OCI-LY7 (cell line): ENCODE data around the gene RSAD1. TPM values are rescaled to one million over a fixed set of nuclear protein-coding genes. Genes with fewer than 3 reads are reported as not detected.

Experiments
- BruUV-seq: library from RNA; stranded (reverse); fragments of 400-500 nt; replicated peaks from 2 replicates; lab custom pipeline; 2021; lab: Mats Ljungman, UMichigan
- CTCF ChIA-PET: fragments of 300-600 bp; sonication (Branson Sonifier 250); formaldehyde crosslinking; loops from one replicate; lab custom pipeline; 2022; ENCODE audit warnings: antibody characterized with exemption; ENCODE audit not compliant: unreplicated experiment; lab: Charles Lee
- POLR2A ChIA-PET: fragments of 300-600 bp; sonication (Branson Sonifier 250); formaldehyde crosslinking; loops from one replicate; lab custom pipeline; 2022; ENCODE audit warnings: antibody characterized with exemption; lab: Charles Lee
- DNase-seq: peaks from one replicate; pipeline ENCODE4 v3.0.0-alpha.2; 2015; ENCODE audit warnings: low spot score
- H2AFZ ChIP-seq: fragments of 200-600 bp; sonication (generic), shearing (Covaris generic); 2 replicates; pipeline ENCODE4 v1.6.1; 2014; ENCODE audit warnings: mild to moderate bottlenecking, antibody characterized with exemption, low read length, moderate library complexity
- H3K27ac ChIP-seq: fragments of 200-600 bp; sonication (generic); 2 replicates; pipeline ENCODE4 v1.5.1; 2014; ENCODE audit warnings: mixed run types, low read depth, mild to moderate bottlenecking, moderate library complexity, low read length, inconsistent platforms; ENCODE audit not compliant: poor library complexity, severe bottlenecking
- H3K36me3 ChIP-seq: fragments of 200-600 bp; sonication (generic); 2 replicates; pipeline ENCODE4 v1.6.1; 2014; ENCODE audit warnings: mild to moderate bottlenecking, antibody characterized with exemption, low read length, moderate library complexity, mixed read lengths; ENCODE audit not compliant: insufficient read depth
- H3K4me1 ChIP-seq: fragments of 200-600 bp; sonication (generic); 2 replicates; pipeline ENCODE4 v1.5.1; 2014; ENCODE audit warnings: mild to moderate bottlenecking, low read length; ENCODE audit not compliant: insufficient read depth, poor library complexity, severe bottlenecking
- H3K4me2 ChIP-seq: fragments of 200-600 bp; sonication (generic); 2 replicates; pipeline ENCODE4 v1.6.1; 2014; ENCODE audit warnings: mild to moderate bottlenecking, low read length
- H3K4me3 ChIP-seq: fragments of 200-600 bp; sonication (generic); 2 replicates; pipeline ENCODE4 v1.5.1; 2014; ENCODE audit warnings: mild to moderate bottlenecking, low read depth, low read length; ENCODE audit not compliant: poor library complexity, severe bottlenecking
- H3K79me2 ChIP-seq: fragments of 200-600 bp; sonication (generic); 2 replicates; pipeline ENCODE4 v1.6.1; 2016; ENCODE audit warnings: low read depth, mild to moderate bottlenecking, low read length, moderate library complexity, mixed read lengths; ENCODE audit not compliant: insufficient read depth
- H3K9me2 ChIP-seq: fragments of 200-600 bp; sonication (generic); 2 replicates; pipeline ENCODE4 v1.6.1; 2016; ENCODE audit warnings: mild to moderate bottlenecking, low read length, mixed read lengths; ENCODE audit not compliant: insufficient read depth
- H3K9me3 ChIP-seq: fragments of 200-600 bp; sonication (generic); 2 replicates; pipeline ENCODE4 v1.6.1; 2014; ENCODE audit warnings: mild to moderate bottlenecking, mixed run types, low read length, mixed read lengths
- H4K20me1 ChIP-seq: fragments of 200-600 bp; sonication (generic); 2 replicates; pipeline ENCODE4 v1.6.1; 2014; ENCODE audit warnings: mild to moderate bottlenecking, antibody characterized with exemption, low read length, moderate library complexity, mixed read lengths; ENCODE audit not compliant: insufficient read depth
- CTCF ChIP-seq: fragments of 200-600 bp; sonication (generic); conservative IDR thresholded peaks from 2 replicates; pipeline ENCODE4 v1.5.1; 2014; ENCODE audit warnings: mild to moderate bottlenecking, antibody characterized with exemption, low read length, moderate library complexity, mixed read lengths
- EZH2phosphoT487 ChIP-seq: fragments of 200-600 bp; sonication (generic); IDR thresholded peaks from 2 replicates; pipeline ENCODE4 v1.6.1; 2018; ENCODE audit warnings: low read depth, borderline replicate concordance, mild to moderate bottlenecking, mixed run types, antibody characterized with exemption, low read length, moderate library complexity, mixed read lengths
- intact Hi-C: fragments of 100-400 bp; cut with micrococcal nuclease; formaldehyde crosslinking; loops from one replicate; pipeline ENCODE4 v1.10.0; 2022; ENCODE audit not compliant: unreplicated experiment
- total RNA-seq, 2 experiments: library from RNA; depleted of rRNA in 1 of 2; stranded (reverse); fragments of >200 nt in 1 of 2; shearing (Covaris generic) in 1 of 2; gene quantifications; 2 replicates each; pipeline ENCODE4 v1.2.3, GENCODE V29; 2014 to 2022

Gene RSAD1
- total RNA-seq, 2 experiments from 2014 or later: 22.6 to 27.9 TPM

GRCh38 chr17:50514388-50514787 lies 35.7 kb downstream of the RSAD1 start:
- Histone ChIP-seq H3K9me3 (no peaks in the 10 kb centered on the region), H4K20me1 (no peaks in the 10 kb centered on the region), H3K79me2 (no peaks in the 10 kb centered on the region), H3K9me2 (no peaks in the 10 kb centered on the region), H2AFZ (no peak overlapping the region), H3K27ac (no peak overlapping the region), H3K4me1 (no peaks in the 10 kb centered on the region), H3K4me2 (no peak overlapping the region), H3K36me3 (no peaks in the 10 kb centered on the region), H3K4me3 (no peak overlapping the region)
- POLR2A ChIA-PET: no interaction called here
- no TSS peak for BruUV-seq
- DNase-seq: no peak
- no peak for TF ChIP-seq EZH2phosphoT487
- TF ChIP-seq CTCF: no peak
- CTCF ChIA-PET: no interaction called here
- intact Hi-C loops: no loop called here

DNA sequence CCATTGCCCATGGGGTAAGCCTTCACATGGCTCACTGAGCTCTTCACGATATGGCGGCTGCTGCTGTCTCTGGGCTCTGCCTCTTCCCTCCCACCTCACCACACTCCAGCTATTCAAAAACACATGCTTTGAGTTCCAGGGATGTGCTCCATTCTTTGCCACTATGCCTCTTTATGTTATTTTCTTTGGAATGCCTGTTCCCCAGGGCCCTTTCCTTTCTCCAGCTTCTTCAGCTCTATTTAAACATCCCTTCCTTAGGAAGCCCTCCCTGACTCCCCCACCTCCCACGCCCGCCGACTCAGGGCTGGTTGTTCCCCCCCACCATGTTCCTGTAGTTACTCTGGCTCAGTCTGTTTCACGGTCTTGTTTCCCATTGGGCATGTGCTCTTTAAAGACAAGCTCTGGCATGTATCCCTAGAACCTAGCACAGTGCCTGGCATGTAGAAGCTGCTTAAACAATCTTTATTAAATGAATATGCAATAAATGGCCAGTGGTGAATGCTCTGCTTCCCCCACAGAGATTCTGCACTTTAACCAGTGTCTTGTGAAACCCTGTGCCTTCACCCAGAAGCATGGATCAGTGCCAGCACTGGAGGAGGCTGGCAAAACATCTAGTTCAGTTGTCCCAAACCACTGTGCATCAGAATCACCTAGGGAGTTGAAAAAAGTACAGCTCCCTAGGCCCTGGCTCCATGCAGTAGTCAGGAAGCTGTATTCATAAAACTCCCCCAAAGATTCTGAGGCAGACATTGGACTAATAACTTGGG lies 36.5 kb downstream of the RSAD1 start:
- Histone ChIP-seq H3K9me2 (no peaks in the 10 kb centered on the region), H2AFZ (no peak overlapping the region), H3K4me2 (no peak overlapping the region), H3K4me3 (no peak overlapping the region), H3K4me1 (no peaks in the 10 kb centered on the region), H3K36me3 (no peaks in the 10 kb centered on the region), H4K20me1 (no peaks in the 10 kb centered on the region), H3K27ac (no peak overlapping the region), H3K79me2 (no peaks in the 10 kb centered on the region), H3K9me3 (no peaks in the 10 kb centered on the region)
- no TSS peak for BruUV-seq
- CTCF ChIA-PET: no interaction called here
- TF ChIP-seq CTCF (no peak), EZH2phosphoT487 (no peak)
- POLR2A ChIA-PET: no interaction called here
- no peak for DNase-seq
- intact Hi-C loops: no loop called here

DNA sequence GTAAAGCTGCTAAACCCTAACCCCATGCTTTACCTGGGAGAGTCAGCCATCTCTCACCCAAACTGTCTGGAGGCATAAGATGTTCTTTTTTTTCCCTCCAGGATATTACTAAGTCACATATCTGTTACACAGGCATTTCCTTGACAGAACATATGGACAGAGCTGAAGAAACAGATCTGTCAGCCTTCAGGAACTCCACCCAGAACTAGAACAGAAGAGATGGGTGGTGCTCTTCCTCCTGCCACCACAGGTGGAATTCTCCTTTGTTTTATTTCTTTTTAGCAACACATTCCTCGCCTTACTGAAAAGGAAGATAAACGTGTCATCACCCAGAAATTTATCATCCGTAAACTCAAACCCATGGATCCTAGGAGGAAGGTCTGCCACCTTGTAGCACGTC lies 38.4 kb downstream of the RSAD1 start:
- no peak overlapping the region for H3K4me3 ChIP-seq
- CTCF ChIA-PET: no interaction called here
- TF ChIP-seq EZH2phosphoT487 (no peak), CTCF (no peak)
- H3K4me2 ChIP-seq: no peak overlapping the region
- no TSS peak for BruUV-seq
- intact Hi-C loops: no loop called here
- H3K4me1 ChIP-seq: no peaks in the 10 kb centered on the region
- H2AFZ ChIP-seq: no peak overlapping the region
- H3K79me2 ChIP-seq: no peaks in the 10 kb centered on the region
- no peaks in the 10 kb centered on the region for H3K9me2 ChIP-seq
- DNase-seq: no peak
- H3K36me3 ChIP-seq: no peaks in the 10 kb centered on the region
- H3K9me3 ChIP-seq: no peaks in the 10 kb centered on the region
- no peak overlapping the region for H3K27ac ChIP-seq
- POLR2A ChIA-PET: interaction anchor here (1.3 kb wide), 1 partner anchor 12 kb away, joined by 3 read pairs; no protein-coding TSS in a partner anchor
- H4K20me1 ChIP-seq: no peaks in the 10 kb centered on the region
